Measurements from ENCODE around the gene KCNV2.

- no peak for TF ChIP-seq CTCF (IDR thresholded peaks at IDR 0.05; ENCODE audit: insufficient read depth, low read depth, low read length)
- no peak for TF ChIP-seq EZH2 (IDR thresholded peaks at IDR 0.05; ENCODE audit: insufficient read depth, low read length)
Observed at GRCh38 chr9:2761424-2761823, 44.1 kb downstream of the KCNV2 start.
